H1 (cell line): ENCODE data around the gene HOXA6. TPM values are rescaled to one million over a fixed set of nuclear protein-coding genes. Genes with fewer than 3 reads are reported as not detected.

Experiments
- ATF2 ChIP-seq: IDR thresholded peaks from 2 replicates; pipeline ENCODE4 v1.6.1; 2012; ENCODE audit warnings: low read length, inconsistent platforms
- BCL11A ChIP-seq, 2 experiments: IDR thresholded peaks; one replicate each; pipeline ENCODE4 v1.6.1; 2011; ENCODE audit warnings: low read depth in 2 of 2, low read length in 2 of 2, mild to moderate bottlenecking in 2 of 2
- BRCA1 ChIP-seq: IDR thresholded peaks from 2 replicates; pipeline ENCODE4 v1.6.1; 2012; ENCODE audit warnings: low read depth, low read length, improper control_type of control experiment
- CHD1 ChIP-seq: IDR thresholded peaks from 2 replicates; pipeline ENCODE4 v1.6.1; 2012; ENCODE audit warnings: low read depth, low read length, improper control_type of control experiment
- CTBP2 ChIP-seq: IDR thresholded peaks from 2 replicates; pipeline ENCODE4 v1.7.0; 2011; ENCODE audit warnings: borderline replicate concordance, mild to moderate bottlenecking, moderate library complexity, mixed read lengths, low read length; ENCODE audit not compliant: insufficient read depth, insufficient read length
- CTCF ChIP-seq, 3 experiments: IDR thresholded peaks; 1 replicate in 2 of 3; 2 replicates in 1 of 3; pipeline versions ENCODE4 v1.5.1 to v1.6.1; 2011; ENCODE audit warnings: low read length in 3 of 3, mild to moderate bottlenecking in 3 of 3, inconsistent platforms in 2 of 3, low read depth in 1 of 3, moderate library complexity in 1 of 3; ENCODE audit not compliant: insufficient read depth in 1 of 3; ENCODE audit errors: control extremely low read depth in 1 of 3
- E2F6 ChIP-seq: IDR thresholded peaks from 2 replicates; pipeline ENCODE4 v1.6.1; 2012; ENCODE audit warnings: inconsistent platforms
- EZH2 ChIP-seq: fragments of 200-600 bp; sonication (generic); IDR thresholded peaks from 2 replicates; pipeline ENCODE4 v1.7.1; 2012; ENCODE audit warnings: low read depth, mild to moderate bottlenecking, moderate library complexity, low read length, inconsistent platforms; ENCODE audit not compliant: severe bottlenecking
- FOSL1 ChIP-seq: IDR thresholded peaks from 2 replicates; pipeline ENCODE4 v1.6.1; 2011; ENCODE audit warnings: mild to moderate bottlenecking, low read depth, low read length, moderate library complexity; ENCODE audit not compliant: insufficient read depth
- HDAC6 ChIP-seq: IDR thresholded peaks from one replicate; pipeline ENCODE4 v1.7.1; 2012; ENCODE audit warnings: low read depth, mild to moderate bottlenecking, inconsistent platforms, low read length, moderate library complexity
- RAD21 ChIP-seq, 2 experiments: IDR thresholded peaks in 1 of 2; conservative IDR thresholded peaks in 1 of 2; 2 replicates each; pipeline ENCODE4 v1.6.1; 2011; ENCODE audit warnings: low read depth in 2 of 2, low read length in 2 of 2, improper control_type of control experiment in 1 of 2, inconsistent platforms in 1 of 2, mild to moderate bottlenecking in 1 of 2, moderate library complexity in 1 of 2
- RBBP5 ChIP-seq: IDR thresholded peaks from 2 replicates; pipeline ENCODE4 v1.7.1; 2012; ENCODE audit warnings: low read depth, mild to moderate bottlenecking, inconsistent platforms, low read length, moderate library complexity, borderline replicate concordance
- SIN3A ChIP-seq, 2 experiments: IDR thresholded peaks in 1 of 2; conservative IDR thresholded peaks in 1 of 2; 2 replicates each; pipeline ENCODE4 v1.6.1; 2011 to 2012; ENCODE audit warnings: low read length in 2 of 2, improper control_type of control experiment in 1 of 2, low read depth in 1 of 2, mild to moderate bottlenecking in 1 of 2
- SP1 ChIP-seq: IDR thresholded peaks from 2 replicates; pipeline ENCODE4 v1.6.1; 2011; ENCODE audit warnings: low read depth, low read length
- SP4 ChIP-seq: IDR thresholded peaks from 2 replicates; pipeline ENCODE4 v1.6.1; 2012; ENCODE audit warnings: low read length, inconsistent platforms
- TAF1 ChIP-seq: IDR thresholded peaks from 2 replicates; pipeline ENCODE4 v1.6.1; 2011; ENCODE audit warnings: mild to moderate bottlenecking, low read depth, low read length
- ZNF274 ChIP-seq: IDR thresholded peaks from 2 replicates; pipeline ENCODE4 v1.7.0; 2012; ENCODE audit warnings: low read length, borderline replicate concordance; ENCODE audit errors: extremely low read depth
- polyA plus RNA-seq, 7 experiments: library from polyadenylated mRNA; depleted of rRNA in 3 of 7; stranded (reverse) in 5 of 7; unstranded in 2 of 7; fragments of >200 nt in 5 of 7; fragments of 200-250 nt in 2 of 7; gene quantifications; 1 replicate in 5 of 7; 2 replicates in 1 of 7; 4 replicates in 1 of 7; pipeline versions ENCODE4 v1.2.1 to v1.2.3, GENCODE V29; 2011 to 2013; ENCODE audit warnings: missing spikeins in 2 of 7, mixed read lengths in 2 of 7
- total RNA-seq: library from RNA; stranded (reverse); fragmentation: NEBNext Ultra II Directional; extraction: Animal tissue kit (Norgen Biotek cat#: 25700); gene quantifications from 2 replicates; pipeline ENCODE4 v1.2.1, GENCODE V29; 2021

Gene HOXA6
- total and polyA plus RNA-seq, 2 of the 8 experiments (the other 6 are each of a cell fraction or from before 2014, with no cell fraction given) = not detected

- TF ChIP-seq CTCF (IDR thresholded peaks at IDR 0.05; ENCODE audit: control extremely low read depth in 1 of 3, insufficient read depth in 1 of 3, low read depth in 1 of 3, low read length in 3 of 3) = peak; percentile 74 to 83 (median 80)
- no peak for TF ChIP-seq CTBP2
- TF ChIP-seq EZH2 = peak; percentile 64
- TF ChIP-seq SP1 = peak; percentile 29; the same call in 1 of the 2 replicates
- peak; percentile 31 to 48; a peak in 3 of 4 replicates for TF ChIP-seq RAD21 (IDR thresholded peaks at IDR 0.05 in 1 of 2, conservative IDR thresholded peaks at IDR 0.05 in 1 of 2; ENCODE audit: low read depth in 2 of 2, low read length in 2 of 2)
- no peak for TF ChIP-seq SIN3A (conservative IDR thresholded peaks at IDR 0.05 in 1 of 2, IDR thresholded peaks at IDR 0.05 in 1 of 2; ENCODE audit: low read depth in 1 of 2, low read length in 2 of 2)
- TF ChIP-seq E2F6 = no peak
- TF ChIP-seq HDAC6 = no peak
- TF ChIP-seq SP4 = no peak
- no peak for TF ChIP-seq CHD1
- no peak for TF ChIP-seq BRCA1
- TF ChIP-seq ATF2 = no peak
- TF ChIP-seq RBBP5 = no peak
- TF ChIP-seq FOSL1 = no peak
- TF ChIP-seq TAF1 = no peak
- TF ChIP-seq BCL11A (IDR thresholded peaks at IDR 0.05; ENCODE audit: low read depth in 2 of 2, low read length in 2 of 2) = no peak
- no peak for TF ChIP-seq ZNF274
Measured at GRCh38 chr7:27179503-27180430, 32.2 kb upstream of the HOXA6 start (continued).
